NCI-H345 treated with DMSO at 0.1 percent for 48 hours (cell line): ENCODE results near the gene DNAH10.
"Not testable (repeated sequence)": the region's sequence is repeated elsewhere in the genome, so short reads cannot be mapped to it uniquely, and the experiment has no call there.

Experiments used
- DNase-seq: peaks from one replicate; lab custom pipeline; 2025; ENCODE audit not compliant: unreplicated experiment; lab: John Stamatoyannopoulos, UW

Gene DNAH10

GRCh38 chr12:123944696-123945095 is 182.6 kb downstream of the DNAH10 start:
- DNase-seq: no peak

DNA sequence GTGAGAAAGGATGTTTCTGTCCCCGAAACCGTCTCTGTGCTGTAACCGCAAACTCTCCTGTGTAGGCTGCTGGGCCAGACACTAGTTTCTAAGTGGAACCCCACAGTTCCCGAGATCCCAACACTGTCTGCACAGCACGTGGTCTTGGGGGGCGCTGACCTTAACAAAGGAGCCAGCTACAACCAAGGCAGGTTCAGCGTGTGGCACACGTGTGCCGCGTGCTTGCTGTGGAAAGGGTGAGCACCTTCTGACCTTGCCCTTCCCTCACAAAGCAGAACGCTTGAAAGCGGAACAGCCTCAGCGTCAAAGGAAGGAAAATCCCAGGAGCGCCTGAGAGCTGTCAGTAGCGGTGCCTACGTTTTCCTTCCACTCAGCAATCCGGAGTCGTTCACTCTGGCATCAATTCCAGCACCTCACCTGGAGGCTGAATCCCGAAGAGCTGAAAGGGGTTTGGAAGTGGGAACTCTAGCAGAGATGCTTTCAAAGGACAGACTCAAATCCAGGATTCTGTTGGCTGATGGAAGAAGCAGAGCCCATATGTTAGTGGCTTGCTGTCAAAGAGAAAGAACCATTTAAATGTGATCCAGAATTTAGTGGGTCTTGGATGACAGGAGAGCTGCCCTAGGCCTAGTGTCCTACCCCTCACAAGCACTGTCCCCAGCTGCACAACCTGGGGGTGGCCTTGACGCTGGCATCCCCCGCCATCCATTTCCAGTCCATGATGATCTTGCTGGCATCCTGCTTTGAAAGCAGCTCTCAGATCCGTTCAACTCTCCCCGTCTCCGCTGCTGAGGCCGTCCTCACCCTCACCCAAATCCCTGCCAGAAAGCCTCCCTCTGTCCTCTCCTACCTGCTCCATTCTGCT is 183.4 kb downstream of the DNAH10 start:
- no peak for DNase-seq

GRCh38 chr12:123946152-123946515 is 184.0 kb downstream of the DNAH10 start:
- DNase-seq: no peak

DNA sequence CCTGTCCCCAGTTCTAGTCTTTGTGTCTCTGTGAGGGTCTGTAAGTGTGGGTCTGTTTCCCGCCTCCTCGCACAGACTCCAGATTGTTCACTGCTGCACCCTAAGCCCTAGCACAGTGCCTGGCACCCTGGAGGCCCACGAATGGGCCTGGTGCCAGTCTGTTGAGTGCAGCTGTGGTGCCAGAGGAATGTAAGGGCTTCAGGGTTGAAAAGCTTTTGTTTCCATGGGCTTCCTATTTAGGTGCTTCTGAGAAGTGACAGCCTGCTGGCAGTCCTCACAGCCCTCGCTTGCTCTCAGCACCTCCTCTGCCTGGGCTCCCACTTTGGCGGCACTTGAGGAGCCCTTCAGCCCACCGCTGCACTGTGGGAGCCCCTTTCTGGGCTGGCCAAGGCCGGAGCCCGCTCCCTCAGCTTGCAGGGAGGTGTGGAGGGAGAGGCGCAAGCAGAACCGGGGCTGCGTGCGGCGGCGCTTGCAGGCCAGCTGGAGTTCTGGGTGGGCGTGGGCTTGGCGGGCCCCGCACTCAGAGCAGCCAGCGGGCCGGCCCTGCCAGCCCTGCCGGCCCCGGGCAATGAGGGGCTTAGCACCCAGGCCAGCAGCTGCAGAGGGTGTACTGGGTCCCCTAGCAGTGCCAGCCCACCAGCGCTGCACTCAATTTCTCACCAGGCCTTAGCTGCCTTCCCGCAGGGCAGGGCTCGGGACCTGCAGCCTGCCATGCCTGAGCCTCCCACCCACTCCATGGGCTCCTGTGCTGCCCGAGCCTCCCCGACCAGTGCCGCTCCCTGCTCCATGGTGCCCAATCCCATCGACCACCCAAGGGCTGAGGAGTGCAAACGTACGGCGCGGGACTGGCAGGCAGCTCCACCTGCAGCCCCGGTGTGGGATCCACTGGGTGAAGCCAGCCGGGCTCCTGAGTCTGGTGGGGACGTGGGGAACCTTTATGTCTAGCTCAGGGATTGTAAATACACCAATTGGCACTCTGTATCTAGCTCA is 184.7 kb downstream of the DNAH10 start:
- not testable (repeated sequence) for DNase-seq

GRCh38 chr12:123947531-123947930 is 185.4 kb downstream of the DNAH10 start:
- DNase-seq: not testable (repeated sequence)

GRCh38 chr12:123948401-123948795 is 186.3 kb downstream of the DNAH10 start:
- DNase-seq: no peak

DNA sequence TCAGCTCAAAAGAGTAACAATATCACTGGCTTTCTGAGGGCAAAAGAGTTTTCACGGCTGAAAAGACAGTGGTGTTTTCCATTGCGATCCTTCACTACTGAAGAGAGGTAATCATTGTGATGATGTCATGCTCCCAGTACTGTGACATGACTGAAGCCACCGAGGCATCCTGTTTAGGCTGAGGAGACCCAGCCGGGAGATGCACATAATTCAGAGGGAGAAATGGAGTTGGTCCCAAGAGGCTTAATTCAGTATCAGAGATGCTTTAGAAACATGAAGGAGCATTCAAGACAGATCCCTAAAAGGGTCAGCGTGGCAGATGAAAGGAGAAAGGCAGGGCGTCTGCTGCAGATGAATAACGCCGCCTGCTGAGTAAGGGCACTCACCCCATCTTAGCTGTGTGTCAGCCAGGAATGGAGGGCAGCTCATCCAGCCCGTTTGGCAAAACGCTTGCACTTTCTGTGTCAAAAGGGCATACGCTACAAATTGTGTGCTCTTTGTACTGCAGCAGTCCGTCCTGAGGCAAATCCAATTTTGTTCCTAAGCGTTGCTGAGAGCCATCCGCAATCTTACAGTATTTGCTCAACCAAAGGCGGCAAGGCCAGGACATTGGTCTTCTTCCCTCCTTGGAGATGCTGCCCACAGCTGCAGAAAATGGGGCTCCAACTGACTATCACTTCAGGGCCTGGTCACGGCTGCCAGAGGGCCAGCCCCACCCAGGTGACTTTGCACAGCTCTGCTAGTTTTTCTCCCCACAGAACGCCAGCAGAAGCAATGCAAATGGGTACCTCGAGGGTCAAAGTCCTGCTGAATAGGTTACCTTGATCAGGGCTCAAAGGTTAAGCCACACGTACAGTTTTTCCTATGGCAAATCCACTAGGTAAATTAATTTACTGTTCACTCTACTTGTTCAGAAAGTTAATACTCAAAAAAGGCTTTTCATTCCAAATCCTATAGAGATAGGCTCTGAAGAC is 187.0 kb downstream of the DNAH10 start:
- DNase-seq: no peak

DNA sequence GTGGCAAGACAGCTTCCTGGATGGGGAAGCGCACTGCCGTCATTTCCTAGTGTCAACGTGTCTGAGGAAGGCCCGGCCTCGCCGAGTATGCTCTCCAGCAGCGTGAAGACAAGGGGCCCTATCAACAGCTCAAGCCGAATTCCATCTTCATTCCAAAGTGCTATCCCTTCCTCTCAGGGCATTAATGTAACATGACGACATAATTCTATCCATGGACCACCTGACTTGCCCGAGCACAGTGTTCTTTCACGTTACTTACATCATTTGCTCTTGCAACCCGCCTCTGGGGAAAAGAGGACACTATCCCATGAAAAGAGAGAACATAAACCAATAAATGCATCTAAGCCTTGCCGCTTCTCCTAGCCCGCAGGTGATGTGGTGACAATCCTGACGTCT is 187.7 kb downstream of the DNAH10 start:
- DNase-seq: no peak

DNA sequence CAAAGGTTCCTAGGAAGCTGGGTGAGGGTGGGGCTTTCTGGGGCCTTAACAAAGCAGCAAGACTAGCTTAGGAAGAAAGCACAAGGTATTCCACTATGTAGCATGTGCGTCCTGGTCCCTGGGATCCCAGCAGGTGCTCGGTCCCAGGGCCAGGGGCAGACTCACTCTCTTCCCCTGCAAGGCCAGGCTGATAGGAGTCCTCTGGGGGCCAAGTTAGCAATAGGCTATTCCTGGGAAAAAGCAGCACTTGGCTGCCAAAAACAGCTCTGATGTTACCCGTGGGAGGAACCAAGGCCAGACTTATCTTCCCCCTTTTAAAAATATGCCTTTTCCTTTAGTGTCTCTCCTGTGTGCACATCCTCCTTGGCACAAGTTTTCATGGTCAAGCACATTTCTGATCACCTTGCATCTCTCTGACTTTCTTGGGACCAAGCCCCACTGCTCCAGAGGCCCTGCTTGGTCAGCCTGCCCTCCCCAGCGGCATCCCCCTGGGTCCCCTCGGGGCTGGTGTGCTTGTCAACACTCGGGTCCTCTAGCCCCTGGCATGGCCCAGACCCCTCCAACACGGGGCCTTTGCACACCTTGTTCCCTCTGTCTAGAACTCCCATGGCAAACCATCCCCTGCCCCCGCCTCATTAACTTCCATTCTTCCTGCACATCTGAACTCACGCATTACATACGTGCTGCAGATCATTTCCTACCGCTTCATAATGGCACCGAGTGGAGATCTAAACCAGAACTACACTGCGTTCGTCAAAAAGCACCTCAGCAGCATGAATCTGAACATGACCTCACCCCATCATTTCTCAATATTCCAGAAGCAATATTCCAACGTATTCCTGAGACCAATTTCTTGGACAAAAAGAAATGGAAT is 188.6 kb downstream of the DNAH10 start:
- no peak for DNase-seq

- no peak for DNase-seq
These were observed 189.4 kb downstream of the DNAH10 start for GRCh38 chr12:123951467-123951866.

- DNase-seq: no peak
These were observed 189.9 kb downstream of the DNAH10 start for GRCh38 chr12:123952037-123952436.

GRCh38 chr12:123954647-123955350 is 192.7 kb downstream of the DNAH10 start:
- no peak for DNase-seq

- DNase-seq: no peak
These were observed 194.1 kb downstream of the DNAH10 start for GRCh38 chr12:123956249-123956648.

- no peak for DNase-seq
These were observed 195.1 kb downstream of the DNAH10 start for GRCh38 chr12:123957196-123957595.

DNA sequence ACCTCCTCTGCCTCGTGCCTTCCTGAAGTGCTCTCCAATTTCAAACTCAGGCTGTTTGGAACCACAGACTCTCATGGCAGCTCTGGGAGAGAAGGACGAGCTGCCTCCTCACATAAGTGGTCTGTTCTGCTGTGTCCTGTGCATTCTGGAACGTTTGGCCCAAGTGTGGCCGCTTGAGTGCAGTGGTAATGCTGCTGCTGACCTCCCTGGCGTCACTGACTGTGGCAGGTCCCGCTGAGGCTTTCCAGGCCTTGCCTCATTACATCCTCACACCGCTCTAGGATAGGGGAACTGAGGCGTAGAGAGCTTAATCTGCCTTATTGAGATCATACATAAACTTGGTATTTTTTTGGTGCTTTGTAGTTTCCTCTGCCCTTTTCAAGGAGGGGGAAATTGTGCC is 196.4 kb downstream of the DNAH10 start:
- no peak for DNase-seq

DNA sequence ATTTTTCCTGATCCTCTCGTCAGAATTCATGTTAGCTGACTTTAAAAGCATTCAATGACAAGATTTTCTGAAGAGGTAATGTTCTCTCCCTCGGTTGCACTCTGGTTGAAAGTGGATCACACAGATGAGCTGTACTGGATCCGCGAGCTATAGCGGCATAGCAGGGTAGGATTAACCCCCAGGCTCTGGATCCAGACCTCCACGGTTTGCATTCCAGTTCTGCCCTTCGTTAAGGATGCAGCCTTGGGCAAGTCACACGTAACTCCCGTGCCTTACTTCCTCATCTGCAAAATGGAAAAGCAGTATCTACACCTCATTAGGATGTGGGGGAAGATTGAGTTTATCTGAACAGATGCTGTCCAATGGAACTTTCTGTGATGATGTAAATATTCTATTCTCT is 196.8 kb downstream of the DNAH10 start:
- DNase-seq: no peak

DNA sequence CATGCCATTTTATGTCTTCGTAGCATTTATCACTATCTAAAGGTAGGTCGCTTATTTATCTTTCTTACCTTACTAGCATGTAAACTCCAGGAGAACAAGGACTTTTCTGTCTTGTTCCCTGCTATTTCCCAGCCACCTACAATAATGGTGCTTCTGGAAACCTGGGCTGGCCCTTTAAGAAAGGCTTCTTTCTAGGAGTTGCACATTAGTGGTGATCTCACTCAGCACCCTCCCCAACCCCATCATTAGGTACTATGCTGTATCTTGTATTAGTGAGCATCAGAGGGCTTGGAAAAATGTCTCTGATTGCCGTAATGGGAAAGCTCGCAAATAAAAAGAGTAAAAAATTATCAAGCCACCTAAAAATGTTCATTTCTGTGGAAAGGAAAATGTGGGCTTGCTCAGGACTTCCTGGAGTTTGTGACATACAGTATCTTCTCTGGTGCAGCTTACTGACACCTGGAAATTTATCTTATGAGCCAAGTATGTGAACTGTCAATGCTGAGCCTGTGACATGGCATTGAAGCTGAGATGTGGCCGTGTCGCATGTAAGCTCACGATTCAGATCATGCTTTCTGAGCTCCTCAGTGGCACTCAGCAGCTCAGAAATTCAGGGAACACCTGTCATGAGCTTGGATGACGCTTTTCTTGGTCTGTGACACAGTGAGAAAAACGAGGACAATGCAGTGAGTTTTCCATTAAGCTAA is 198.1 kb downstream of the DNAH10 start:
- no peak for DNase-seq

GRCh38 chr12:123960856-123961255 is 198.8 kb downstream of the DNAH10 start:
- no peak for DNase-seq
